Mammary epithelial cell (primary cell): ENCODE data around the gene RNF144B.

Experiments
- CTCF ChIP-seq, 2 donors: IDR thresholded peaks in 1 of 2; conservative IDR thresholded peaks in 1 of 2; 2 replicates each; pipeline ENCODE4 v1.5.1; 2011 to 2012; ENCODE audit warnings: inconsistent platforms in 2 of 2, low read length in 2 of 2, mild to moderate bottlenecking in 2 of 2, control low read depth in 1 of 2, low read depth in 1 of 2; ENCODE audit not compliant: insufficient read depth in 1 of 2; ENCODE audit errors: extremely low read depth in 1 of 2
- EZH2 ChIP-seq: IDR thresholded peaks from 2 replicates; pipeline ENCODE4 v1.6.1; 2012; ENCODE audit warnings: low read length, inconsistent platforms, borderline replicate concordance

- TF ChIP-seq CTCF (conservative IDR thresholded peaks at IDR 0.05 in 1 of 2, IDR thresholded peaks at IDR 0.05 in 1 of 2; ENCODE audit: extremely low read depth in 1 of 2, insufficient read depth in 1 of 2, low read depth in 1 of 2, low read length in 2 of 2) (no peak), EZH2 (no peak)
Measured at GRCh38 chr6:18488004-18488403, 100.9 kb downstream of the RNF144B start.
